DMS53 treated with DMSO at 0.1 percent for 48 hours (cell line): ENCODE measurements around the gene GSS.

Source experiments
- DNase-seq: peaks from one replicate; lab custom pipeline; 2025; ENCODE audit not compliant: unreplicated experiment; lab: John Stamatoyannopoulos, UW

Gene GSS

GRCh38 chr20:34955231-34956040, at the start of gene GSS, which contains the start of gene MYH7B:
GSS (minus strand) TSS chr20:34955806; CDS start chr20:34951852, 3,954 bp downstream.
MYH7B (plus strand) TSS chr20:34955868; CDS start chr20:34978006, 22,138 bp downstream.
- DNase-seq, result peak; percentile 91

DNA sequence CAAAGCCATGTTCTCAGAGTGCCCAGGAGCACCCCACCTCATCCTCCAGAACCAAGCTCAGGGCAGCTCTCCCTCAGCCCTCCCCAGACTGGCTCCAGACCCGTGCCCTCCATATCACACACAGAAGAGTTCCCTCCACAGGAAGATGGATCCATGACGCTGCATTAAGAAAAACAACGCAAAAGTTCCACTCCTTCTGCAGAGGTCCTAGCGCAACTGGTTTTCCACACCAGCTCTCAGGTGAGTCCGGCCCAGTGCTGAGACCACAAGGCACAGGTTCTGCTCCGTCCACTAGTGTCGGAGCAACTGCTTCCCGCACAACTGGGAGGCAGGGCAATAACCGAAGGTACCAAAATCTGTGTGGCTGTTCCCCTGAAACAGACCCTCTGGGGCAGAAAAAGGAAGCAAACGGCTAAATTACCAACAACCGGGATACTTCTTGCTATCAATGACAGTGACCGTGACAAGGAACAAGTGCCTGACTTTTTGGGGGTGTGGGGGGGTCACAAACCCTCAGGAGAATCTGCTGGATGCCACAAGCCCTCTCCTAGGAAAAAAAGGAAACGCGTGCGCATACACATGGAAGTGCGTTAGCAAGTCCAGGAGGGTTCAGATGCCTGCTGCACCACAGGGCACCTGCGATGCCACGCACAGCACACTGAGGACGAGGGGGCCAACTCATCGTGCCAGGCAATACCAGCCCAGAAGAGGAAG, 49.3 kb upstream of the GSS start:
- DNase-seq, result no peak

- DNase-seq, result no peak
Measured at GRCh38 chr20:35004051-35004725, 48.6 kb upstream of the GSS start.

- no peak for DNase-seq
Measured at GRCh38 chr20:35003211-35004031, 47.8 kb upstream of the GSS start.

DNA sequence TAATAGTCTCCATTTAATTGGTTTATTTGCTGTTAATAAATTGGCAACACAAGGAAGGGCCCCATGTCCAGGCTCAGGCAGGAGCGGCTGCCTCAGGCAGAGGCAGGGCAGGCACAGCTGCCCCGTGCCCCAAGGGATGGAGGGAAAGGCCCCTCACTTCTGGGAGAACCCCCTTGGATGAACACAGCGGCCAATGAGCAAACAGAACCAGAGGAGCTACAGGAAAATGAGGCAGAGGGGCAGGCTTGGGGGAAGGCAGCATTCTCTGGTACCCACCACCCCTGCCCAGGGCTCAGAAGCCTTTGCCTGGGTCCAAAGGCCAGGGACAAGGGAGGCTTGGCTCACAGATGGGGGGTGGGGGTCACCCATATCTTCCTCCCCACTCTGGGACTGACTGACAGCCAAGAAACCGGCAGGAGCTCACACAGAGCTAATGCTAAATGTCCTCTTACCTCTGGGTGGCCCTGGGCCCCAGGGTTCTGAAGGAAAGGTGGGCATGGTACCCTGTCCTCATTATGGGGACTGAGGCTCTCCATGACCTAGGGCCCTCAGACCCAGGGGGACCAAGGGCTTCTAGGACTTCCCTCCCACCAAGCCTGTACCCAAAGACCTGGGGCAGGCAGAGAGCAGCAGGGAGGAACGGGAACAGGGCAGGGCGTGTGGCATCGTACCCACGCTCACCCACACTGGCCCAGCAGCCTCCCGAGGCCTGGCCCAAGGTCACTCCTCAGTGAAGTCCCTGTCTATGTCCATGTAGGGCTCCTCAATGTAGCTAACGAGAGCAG, 47.0 kb upstream of the GSS start:
- DNase-seq, result no peak

- no peak for DNase-seq
Measured at GRCh38 chr20:35001596-35002362, 46.2 kb upstream of the GSS start.

DNA sequence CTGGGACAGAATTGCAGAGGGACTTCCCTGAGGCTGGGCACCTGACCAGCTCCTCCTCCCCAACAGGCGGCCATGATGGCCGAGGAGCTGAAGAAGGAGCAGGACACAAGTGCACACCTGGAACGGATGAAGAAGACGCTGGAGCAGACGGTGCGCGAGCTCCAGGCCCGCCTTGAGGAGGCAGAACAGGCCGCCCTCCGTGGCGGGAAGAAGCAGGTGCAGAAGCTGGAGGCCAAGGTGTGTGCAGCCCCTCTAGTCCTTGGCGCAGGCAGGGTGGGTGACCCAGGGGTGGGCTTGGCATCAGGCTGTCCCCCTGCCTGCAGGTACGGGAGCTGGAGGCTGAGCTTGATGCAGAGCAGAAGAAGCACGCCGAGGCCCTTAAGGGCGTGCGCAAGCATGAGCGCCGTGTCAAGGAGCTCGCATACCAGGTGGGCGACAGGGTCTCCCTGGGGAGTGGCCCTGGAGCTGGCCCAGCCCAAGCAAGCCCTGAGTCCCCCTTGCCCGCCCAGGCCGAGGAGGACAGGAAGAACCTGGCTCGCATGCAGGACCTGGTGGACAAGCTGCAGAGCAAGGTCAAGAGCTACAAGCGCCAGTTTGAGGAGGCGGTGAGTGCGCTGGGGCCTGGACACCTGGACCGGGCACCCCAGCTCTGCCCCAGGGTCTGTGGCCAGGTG, 45.5 kb upstream of the GSS start:
- no peak for DNase-seq

GRCh38 chr20:35000311-35000921, 44.8 kb upstream of the GSS start:
- no peak for DNase-seq

DNA sequence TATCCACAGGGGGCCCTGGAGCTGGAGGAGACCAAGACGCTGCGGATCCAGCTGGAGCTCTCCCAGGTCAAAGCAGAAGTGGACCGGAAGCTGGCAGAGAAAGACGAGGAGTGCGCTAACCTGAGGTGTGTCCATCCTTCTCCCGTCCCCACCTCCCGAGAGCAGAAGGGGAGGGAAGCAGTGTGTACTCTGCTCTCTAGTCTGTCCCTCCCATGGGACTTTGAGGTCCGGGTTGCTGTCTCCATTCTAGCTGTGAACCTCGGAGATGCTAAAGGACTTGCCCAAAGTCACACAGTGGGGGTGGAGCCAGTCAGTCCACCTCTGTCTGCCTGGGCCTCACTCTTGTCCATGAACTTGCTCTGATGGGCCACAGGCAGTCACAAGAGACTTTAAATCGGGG, 44.2 kb upstream of the GSS start:
- no peak for DNase-seq

GRCh38 chr20:34999021-34999451, 43.4 kb upstream of the GSS start:
- DNase-seq, result no peak

DNA sequence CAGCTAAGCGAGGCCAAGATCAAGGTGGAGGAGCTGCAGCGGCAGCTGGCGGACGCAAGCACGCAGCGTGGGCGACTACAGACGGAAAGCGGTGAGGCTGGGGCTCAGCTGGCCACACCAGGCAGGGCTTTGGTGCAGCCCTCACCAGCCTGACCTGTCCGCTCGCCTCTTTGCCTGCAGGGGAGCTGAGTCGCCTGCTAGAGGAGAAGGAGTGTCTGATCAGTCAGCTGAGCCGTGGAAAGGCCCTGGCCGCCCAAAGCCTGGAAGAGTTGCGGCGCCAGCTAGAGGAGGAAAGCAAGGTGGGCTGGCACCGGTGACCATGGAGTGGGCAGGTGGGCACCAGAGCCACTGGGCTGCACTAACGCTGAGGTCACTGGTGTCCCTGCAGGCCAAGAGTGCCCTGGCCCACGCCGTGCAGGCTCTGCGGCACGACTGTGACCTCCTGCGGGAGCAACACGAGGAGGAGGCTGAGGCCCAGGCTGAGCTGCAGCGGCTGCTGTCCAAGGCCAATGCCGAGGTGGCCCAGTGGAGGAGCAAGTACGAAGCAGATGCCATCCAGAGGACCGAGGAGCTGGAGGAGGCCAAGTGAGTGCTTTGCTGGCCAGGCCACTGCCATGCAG, 42.8 kb upstream of the GSS start:
- DNase-seq, result no peak

- DNase-seq, result no peak
Measured at GRCh38 chr20:34997774-34998173, 42.2 kb upstream of the GSS start.

- no peak for DNase-seq
Measured at GRCh38 chr20:34997131-34997561, 41.5 kb upstream of the GSS start.

GRCh38 chr20:34996243-34997028, 40.8 kb upstream of the GSS start:
- DNase-seq, result no peak

- no peak for DNase-seq
Measured at GRCh38 chr20:34995696-34996095, 40.1 kb upstream of the GSS start.

GRCh38 chr20:34995192-34995591, 39.6 kb upstream of the GSS start:
- DNase-seq, result no peak

DNA sequence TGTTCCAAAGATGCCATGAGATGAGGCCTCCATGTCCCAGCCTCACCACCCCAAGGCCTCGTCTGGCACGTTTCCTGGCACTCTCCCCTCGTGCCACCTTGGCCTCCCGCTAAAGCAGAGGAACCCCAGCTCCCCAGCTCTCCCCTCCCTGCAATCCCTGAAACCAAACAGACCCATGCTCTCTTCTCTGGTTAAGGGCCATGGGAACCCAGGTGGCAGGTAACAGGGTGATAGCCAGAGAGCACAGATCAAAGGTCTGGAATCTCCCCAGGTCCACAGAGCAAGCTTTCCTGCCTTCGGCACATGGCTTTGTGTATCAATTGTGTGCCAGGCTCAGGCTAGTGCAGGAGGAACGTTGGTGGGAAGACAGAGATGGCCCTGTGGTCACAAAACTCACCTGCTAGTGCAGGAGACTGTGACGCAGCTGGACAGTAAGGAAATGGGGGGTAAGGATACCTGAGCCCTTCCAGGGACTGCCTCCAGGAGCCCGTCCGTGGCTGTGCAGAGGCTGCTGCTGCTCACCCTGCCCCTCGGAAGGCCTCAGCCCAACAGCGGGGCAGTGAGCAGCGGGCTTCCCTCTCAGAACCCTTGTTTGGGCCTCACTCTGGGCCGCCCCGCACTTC, 39.0 kb upstream of the GSS start:
- no peak for DNase-seq
